GM15510 (cell line): ENCODE data around the gene RNF223.

Source experiments
- POLR2A ChIP-seq: IDR thresholded peaks from 3 replicates; pipeline ENCODE4 v1.6.1; 2011; ENCODE audit warnings: borderline replicate concordance; ENCODE audit not compliant: insufficient read length; ENCODE audit errors: extremely low read depth

The RNF223 gene

GRCh38 chr1:1052003-1052840, 21.9 kb downstream of the RNF223 start:
- no peak for TF ChIP-seq POLR2A

GRCh38 chr1:1051127-1051810, 22.8 kb downstream of the RNF223 start:
- TF ChIP-seq POLR2A = no peak

GRCh38 chr1:1050577-1051052, 23.5 kb downstream of the RNF223 start:
- TF ChIP-seq POLR2A = no peak

GRCh38 chr1:1049318-1050165, 24.6 kb downstream of the RNF223 start:
- no peak for TF ChIP-seq POLR2A

- no peak for TF ChIP-seq POLR2A
These were observed 25.3 kb downstream of the RNF223 start for GRCh38 chr1:1048765-1049164.

GRCh38 chr1:1047963-1048362, 26.1 kb downstream of the RNF223 start:
- TF ChIP-seq POLR2A = no peak

- no peak for TF ChIP-seq POLR2A
These were observed 26.7 kb downstream of the RNF223 start for GRCh38 chr1:1047407-1047806.

GRCh38 chr1:1046767-1047166, 27.3 kb downstream of the RNF223 start:
- TF ChIP-seq POLR2A = no peak

GRCh38 chr1:1046243-1046642, 27.9 kb downstream of the RNF223 start:
- TF ChIP-seq POLR2A = no peak

- TF ChIP-seq POLR2A = no peak
These were observed 29.0 kb downstream of the RNF223 start for GRCh38 chr1:1045129-1045528.

- no peak for TF ChIP-seq POLR2A
These were observed 29.5 kb downstream of the RNF223 start for GRCh38 chr1:1044455-1045078.

- no peak for TF ChIP-seq POLR2A
These were observed 30.2 kb downstream of the RNF223 start for GRCh38 chr1:1043921-1044320.

- no peak for TF ChIP-seq POLR2A
These were observed 30.7 kb downstream of the RNF223 start for GRCh38 chr1:1043411-1043810.

- no peak for TF ChIP-seq POLR2A
These were observed 31.3 kb downstream of the RNF223 start for GRCh38 chr1:1042835-1043234.
